Left kidney (tissue), 2 donors: ENCODE results near the gene FNBP1. TPM values are rescaled to one million over a fixed set of nuclear protein-coding genes. Genes with fewer than 3 reads are reported as not detected.

ENCODE experiments used
- DNase-seq: peaks from one replicate; pipeline ENCODE4 v3.0.0-alpha.2; 2013
- polyA plus RNA-seq: library from polyadenylated mRNA; unstranded; fragments of 120-200 nt; gene quantifications from one replicate; pipeline ENCODE4 v1.2.1, GENCODE V29; 2013; ENCODE audit not compliant: insufficient read length

FNBP1 gene
- polyA plus RNA-seq, 1 donor: 57.8 TPM

- no peak for DNase-seq
These were observed 6.6 kb upstream of the FNBP1 start for GRCh38 chr9:130049431-130050210.

- no peak for DNase-seq
These were observed 2.9 kb upstream of the FNBP1 start for GRCh38 chr9:130045725-130046450.

GRCh38 chr9:130043654-130044623 lies 950 bp upstream of the FNBP1 start:
- DNase-seq: peak; percentile 39

GRCh38 chr9:130042406-130042884 lies 544 bp downstream of the FNBP1 start:
- peak; percentile 13 for DNase-seq

DNA sequence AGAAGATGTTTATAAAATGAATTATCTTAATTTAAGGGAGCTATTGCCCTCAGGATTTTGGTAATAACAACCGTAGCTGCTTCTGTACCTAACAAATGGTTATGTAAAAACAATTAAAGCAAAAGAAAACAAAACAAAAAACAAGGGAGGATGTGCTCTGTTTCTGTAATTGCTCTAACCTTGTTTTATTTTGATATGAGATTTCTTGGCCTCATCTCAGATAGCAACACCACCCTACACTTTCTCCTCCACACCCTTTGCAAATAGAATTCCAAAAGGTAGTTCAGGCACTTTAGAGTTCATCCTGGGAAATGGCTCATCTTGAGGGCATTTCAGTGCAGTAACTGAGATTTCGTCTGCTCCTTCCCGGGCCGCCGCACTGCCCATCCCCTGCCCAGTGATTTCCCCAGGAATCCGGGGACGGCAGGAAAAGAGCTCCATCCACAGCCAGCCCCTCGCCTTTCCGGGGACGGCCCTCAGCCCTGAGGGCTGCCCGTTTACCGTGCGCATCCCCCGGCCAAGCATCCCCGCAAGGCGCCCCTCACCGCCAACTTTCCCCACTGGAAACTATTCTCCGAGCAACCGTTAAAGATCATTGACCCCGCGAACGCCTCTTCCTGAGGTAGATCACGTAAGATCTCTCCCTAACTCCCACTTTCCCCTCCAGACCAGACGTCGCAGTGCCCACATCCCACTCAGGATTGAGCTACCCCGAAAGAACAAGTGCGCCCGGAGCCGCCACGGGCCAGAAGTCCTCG lies 1.2 kb downstream of the FNBP1 start:
- peak; percentile 17 for DNase-seq

GRCh38 chr9:130040984-130041647 lies 1.9 kb downstream of the FNBP1 start:
- no peak for DNase-seq

DNA sequence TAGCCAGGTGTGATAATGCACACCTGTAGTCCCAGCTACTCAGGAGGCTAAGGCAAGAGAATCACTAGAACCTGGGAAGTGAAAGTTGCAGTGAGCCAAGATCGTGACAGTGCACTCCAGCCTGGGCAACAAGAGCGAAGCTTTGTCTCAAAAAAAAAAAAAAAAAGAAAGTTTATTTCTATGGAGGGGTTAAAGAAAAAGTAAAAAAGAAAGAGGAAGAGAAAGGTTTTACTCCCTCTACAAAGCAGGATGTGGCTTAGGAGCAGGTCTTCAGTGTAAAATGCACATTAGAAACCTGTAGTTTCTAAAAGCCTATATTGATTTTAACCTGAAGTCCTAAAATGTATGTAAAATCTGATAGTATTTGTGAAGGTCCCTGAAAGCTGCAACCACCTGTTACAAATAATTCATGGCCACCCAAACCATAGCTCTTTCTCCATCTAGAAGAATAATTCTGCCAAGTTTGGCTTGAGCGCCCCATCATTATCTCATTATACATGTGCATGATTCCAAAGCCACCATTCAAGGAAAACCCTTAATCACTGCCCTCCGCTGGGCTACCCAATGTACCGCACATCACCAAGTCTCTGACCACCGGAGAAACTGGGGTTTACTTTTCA lies 3.4 kb downstream of the FNBP1 start:
- no peak for DNase-seq

GRCh38 chr9:130036099-130036498 lies 6.9 kb downstream of the FNBP1 start:
- DNase-seq: no peak

DNA sequence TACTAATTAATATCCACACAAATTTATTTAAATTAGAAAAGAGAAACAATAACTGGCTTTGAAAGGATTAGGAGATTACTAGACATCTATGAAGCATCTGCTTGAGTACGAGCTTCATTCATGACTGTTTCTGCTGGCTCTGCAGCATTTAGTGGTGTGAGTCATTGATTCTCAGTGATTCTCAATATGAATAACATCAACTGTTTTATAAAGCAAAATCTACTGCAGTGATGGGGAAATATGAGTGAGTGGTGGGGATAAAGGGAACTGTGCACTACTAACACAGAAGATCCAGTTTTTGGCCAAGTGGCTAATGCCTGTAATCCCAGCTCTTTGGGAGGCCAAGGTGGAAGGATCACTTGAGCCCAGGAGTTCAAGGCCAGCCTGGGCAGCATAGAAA lies 8.4 kb downstream of the FNBP1 start:
- no peak for DNase-seq

- DNase-seq: no peak
These were observed 12.3 kb downstream of the FNBP1 start for GRCh38 chr9:130030651-130031127.

DNA sequence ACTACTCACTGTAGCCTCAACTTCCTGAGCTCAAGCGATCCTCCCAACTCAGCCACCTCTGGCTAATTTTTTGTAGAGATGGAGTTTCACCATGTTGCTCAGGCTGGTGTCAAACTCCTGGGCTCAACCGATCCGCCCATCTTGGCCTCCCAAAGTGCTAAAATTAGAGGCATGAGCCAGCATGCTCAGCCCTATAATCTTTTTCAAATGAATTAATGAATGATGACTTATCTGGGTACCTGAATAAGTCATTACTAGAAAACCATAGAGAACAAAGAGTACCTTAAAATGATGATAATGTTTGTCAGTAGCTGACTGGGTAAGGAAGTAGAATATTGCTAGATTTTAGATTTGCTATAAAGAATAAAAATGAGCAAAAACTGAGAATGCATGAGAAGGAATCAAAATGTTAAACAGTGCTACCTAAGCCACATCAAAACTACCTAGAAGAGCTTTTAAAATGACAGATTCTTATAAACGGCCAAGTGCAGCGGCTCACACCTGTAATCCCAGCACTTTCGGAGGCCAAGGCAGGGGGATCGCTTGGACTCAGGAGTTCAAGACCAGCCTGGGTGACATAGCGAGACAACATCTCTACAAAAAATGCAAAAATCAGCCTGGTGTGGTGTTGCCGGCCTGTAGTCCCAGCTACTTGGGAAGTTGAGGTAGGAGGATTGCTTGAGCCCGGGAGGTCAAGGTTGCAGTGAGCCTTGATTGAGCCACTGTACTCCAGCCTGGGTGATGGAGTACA lies 13.6 kb downstream of the FNBP1 start:
- DNase-seq: no peak

GRCh38 chr9:130028493-130029222 lies 14.3 kb downstream of the FNBP1 start:
- DNase-seq: no peak

- no peak for DNase-seq
These were observed 15.2 kb downstream of the FNBP1 start for GRCh38 chr9:130027533-130028365.

- no peak for DNase-seq
These were observed 16.2 kb downstream of the FNBP1 start for GRCh38 chr9:130026583-130027340.

DNA sequence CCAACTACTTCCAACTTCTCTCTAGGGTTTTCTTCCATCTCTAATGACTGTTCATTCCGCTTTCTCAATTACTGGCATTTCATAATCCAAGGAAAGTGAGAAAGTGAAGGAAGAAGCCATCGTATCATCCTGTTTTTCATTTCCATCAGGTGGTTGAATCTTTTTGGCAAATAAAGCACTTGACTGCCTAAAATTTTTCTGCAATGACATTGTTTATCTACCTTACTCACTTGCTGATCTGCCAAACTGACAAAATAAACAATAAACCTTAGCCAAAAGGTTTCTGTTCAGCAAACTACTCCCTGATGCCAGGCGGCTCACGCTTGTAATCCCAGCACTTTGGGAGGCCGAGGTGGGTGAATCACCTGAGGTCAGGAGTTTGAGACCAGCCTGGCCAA lies 18.4 kb downstream of the FNBP1 start:
- DNase-seq: no peak

- DNase-seq: no peak
These were observed 18.9 kb downstream of the FNBP1 start for GRCh38 chr9:130023994-130024596.
